SK-N-MC (cell line): ENCODE results near the gene PRCD.
"Not testable (repeated sequence)": the region's sequence is repeated elsewhere in the genome, so short reads cannot be mapped to it uniquely, and the experiment has no call there.

Experiments used
- DNase-seq: peaks from one replicate; pipeline ENCODE4 v3.0.0-alpha.2; 2011; ENCODE audit warnings: low read depth, low spot score
- H3K27ac ChIP-seq: fragments of 200-600 bp; sonication (generic); 2 replicates; pipeline ENCODE4 v1.5.1; 2016; ENCODE audit warnings: mixed run types
- H3K36me3 ChIP-seq: fragments of 200-600 bp; sonication (generic); 2 replicates; pipeline ENCODE4 v1.6.1; 2017; ENCODE audit warnings: antibody characterized with exemption, low read length, mixed read lengths; ENCODE audit not compliant: insufficient read depth
- H3K4me3 ChIP-seq: fragments of 200-600 bp; sonication (generic); 2 replicates; pipeline ENCODE4 v1.5.1; 2016
- H3K9ac ChIP-seq: fragments of 200-600 bp; sonication (generic); 2 replicates; pipeline ENCODE4 v1.8.0; 2017; ENCODE audit warnings: mixed run types, mixed read lengths; ENCODE audit not compliant: insufficient read length
- H3K9me3 ChIP-seq: fragments of 200-600 bp; sonication (generic); 2 replicates; pipeline ENCODE4 v1.6.1; 2017; ENCODE audit warnings: low read depth, mild to moderate bottlenecking, antibody characterized with exemption, low read length, moderate library complexity, mixed read lengths
- EZH2 ChIP-seq: fragments of 200-600 bp; sonication (generic); IDR thresholded peaks from one replicate; pipeline ENCODE4 v1.6.1; 2017; ENCODE audit warnings: antibody characterized with exemption
- FOXP2 ChIP-seq: optimal IDR thresholded peaks from 2 replicates; pipeline ENCODE3; 2011; ENCODE audit warnings: mild to moderate bottlenecking, moderate library complexity; ENCODE audit not compliant: insufficient read depth; ENCODE audit errors: extremely low read length, control extremely low read depth
- POLR2AphosphoS5 ChIP-seq: IDR thresholded peaks from 2 replicates; pipeline ENCODE4 v1.6.1; 2012; ENCODE audit warnings: mild to moderate bottlenecking, low read depth, low read length, borderline replicate concordance

The PRCD gene

GRCh38 chr17:76512366-76513305 lies 27.2 kb upstream of the PRCD start:
- Histone ChIP-seq H3K9ac (no peak overlapping the region), H3K9me3 (no peaks in the 10 kb centered on the region), H3K36me3 (no peaks in the 10 kb centered on the region), H3K27ac (no peak overlapping the region), H3K4me3 (no peak overlapping the region)
- TF ChIP-seq POLR2AphosphoS5 (no peak), EZH2 (no peak), FOXP2 (no peak)
- DNase-seq, result no peak

DNA sequence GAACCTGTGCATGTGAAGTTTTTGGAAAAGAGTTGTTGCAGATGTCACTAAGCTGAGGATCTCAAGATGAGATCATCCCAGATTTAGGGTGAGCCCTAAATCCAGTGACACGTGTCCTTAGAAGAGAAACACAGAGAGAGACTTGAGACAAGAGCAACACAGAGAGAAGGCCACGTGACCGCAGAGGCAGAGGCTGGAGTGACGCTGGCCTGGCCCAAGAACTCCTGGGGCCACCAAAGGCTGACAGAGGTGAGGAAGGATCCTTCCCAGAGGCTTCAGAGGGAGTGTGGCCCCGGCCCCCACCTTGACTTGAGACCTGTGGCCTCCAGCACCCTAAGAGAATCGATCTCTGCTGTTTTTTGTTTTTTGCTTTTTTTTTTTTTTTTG lies 26.5 kb upstream of the PRCD start:
- Histone ChIP-seq H3K9ac (no peak overlapping the region), H3K9me3 (no peaks in the 10 kb centered on the region), H3K36me3 (no peaks in the 10 kb centered on the region), H3K27ac (no peak overlapping the region), H3K4me3 (no peak overlapping the region)
- TF ChIP-seq POLR2AphosphoS5, result no peak
- no peak for TF ChIP-seq FOXP2
- no peak for TF ChIP-seq EZH2
- DNase-seq, result no peak

DNA sequence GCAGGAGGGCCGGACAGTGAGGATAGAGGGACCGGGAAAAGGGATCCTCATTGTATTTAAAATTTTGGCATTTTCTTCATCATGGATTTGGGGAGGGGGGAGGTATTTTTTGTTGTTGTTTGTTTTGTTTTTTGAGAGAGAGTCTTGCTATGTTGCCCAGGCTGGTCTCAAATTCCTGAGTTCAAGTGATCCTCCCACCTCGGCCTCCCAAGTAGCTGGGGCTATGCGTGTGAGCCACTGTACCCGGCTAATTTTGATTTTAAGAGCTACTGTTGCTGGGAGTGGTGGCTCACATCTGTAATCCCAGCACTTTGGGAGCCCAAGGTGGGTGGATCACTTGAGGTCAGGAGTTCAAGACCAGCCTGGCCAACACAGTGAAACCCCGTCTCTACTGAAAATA lies 25.5 kb upstream of the PRCD start:
- H3K36me3 ChIP-seq, H3K27ac ChIP-seq, H3K9me3 ChIP-seq, H3K4me3 ChIP-seq, DNase-seq, H3K9ac ChIP-seq: not testable (repeated sequence)

- TF ChIP-seq EZH2, result no peak
- no peak for TF ChIP-seq FOXP2
- TF ChIP-seq POLR2AphosphoS5, result no peak
- no peak overlapping the region for H3K27ac ChIP-seq
- H3K36me3 ChIP-seq, result no peaks in the 10 kb centered on the region
- DNase-seq, result no peak
- H3K4me3 ChIP-seq, result no peak overlapping the region
- H3K9ac ChIP-seq, result no peak overlapping the region
- H3K9me3 ChIP-seq, result no peaks in the 10 kb centered on the region
Measured at GRCh38 chr17:76515274-76515949, 24.4 kb upstream of the PRCD start.

DNA sequence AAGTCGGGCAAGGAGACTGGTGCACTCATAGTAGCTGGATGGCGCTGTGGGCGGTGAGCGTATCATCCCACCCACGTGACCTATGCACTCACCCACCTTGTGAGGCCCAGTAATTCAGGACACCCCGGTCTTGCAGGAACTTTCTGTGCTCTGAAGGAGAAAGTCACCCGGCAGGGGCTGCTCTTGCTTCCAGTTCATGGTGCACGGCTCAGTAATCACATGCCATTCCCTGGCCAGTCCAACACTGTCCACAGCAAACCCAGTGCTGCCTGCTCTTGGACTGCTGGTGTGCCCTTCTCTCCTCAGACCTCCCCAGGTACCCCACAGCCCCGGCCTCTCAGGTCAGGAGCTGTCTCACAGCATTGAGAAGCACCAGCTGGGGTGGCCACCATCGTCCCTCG lies 22.2 kb upstream of the PRCD start:
- no peaks in the 10 kb centered on the region for H3K36me3 ChIP-seq
- no peak for DNase-seq
- no peak overlapping the region for H3K4me3 ChIP-seq
- no peak overlapping the region for H3K27ac ChIP-seq
- no peaks in the 10 kb centered on the region for H3K9me3 ChIP-seq
- H3K9ac ChIP-seq, result no peak overlapping the region
- TF ChIP-seq FOXP2 (no peak), POLR2AphosphoS5 (no peak), EZH2 (no peak)

- no peak overlapping the region for H3K4me3 ChIP-seq
- H3K36me3 ChIP-seq, result no peaks in the 10 kb centered on the region
- TF ChIP-seq POLR2AphosphoS5 (no peak), FOXP2 (no peak), EZH2 (no peak)
- no peaks in the 10 kb centered on the region for H3K9me3 ChIP-seq
- H3K27ac ChIP-seq, result no peak overlapping the region
- no peak for DNase-seq
- no peak overlapping the region for H3K9ac ChIP-seq
Measured at GRCh38 chr17:76519048-76519966, 20.5 kb upstream of the PRCD start.

- Histone ChIP-seq H3K9me3 (no peaks in the 10 kb centered on the region), H3K4me3 (no peak overlapping the region), H3K36me3 (no peaks in the 10 kb centered on the region), H3K9ac (no peak overlapping the region), H3K27ac (no peak overlapping the region)
- TF ChIP-seq POLR2AphosphoS5, result no peak
- no peak for TF ChIP-seq FOXP2
- TF ChIP-seq EZH2, result no peak
- DNase-seq, result no peak
Measured at GRCh38 chr17:76521262-76521661, 18.6 kb upstream of the PRCD start.

DNA sequence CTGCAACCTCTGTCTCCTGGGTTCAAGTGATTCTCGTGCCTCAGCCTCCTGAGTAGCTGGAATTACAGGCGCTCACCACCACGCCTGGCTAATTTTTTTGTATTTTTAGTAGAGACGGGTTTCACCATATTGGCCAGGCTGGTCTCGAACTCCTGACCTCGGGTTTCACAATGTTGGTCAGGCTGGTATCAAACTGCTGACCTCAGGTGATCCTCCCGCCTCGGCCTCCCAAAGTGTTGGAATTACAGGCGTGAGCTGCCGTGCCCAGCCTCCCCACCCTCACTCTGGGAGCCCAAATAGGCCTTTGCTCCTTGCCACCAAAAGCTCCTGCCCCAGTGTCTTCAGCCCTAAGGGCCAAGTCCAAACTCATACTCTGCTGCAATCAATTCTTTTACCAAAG lies 18.2 kb upstream of the PRCD start:
- H3K4me3 ChIP-seq, H3K27ac ChIP-seq, H3K36me3 ChIP-seq, H3K9ac ChIP-seq, H3K9me3 ChIP-seq, DNase-seq: not testable (repeated sequence)
